Measurements from ENCODE around the gene ZCCHC24. TPM values are rescaled to one million over a fixed set of nuclear protein-coding genes. Genes with fewer than 3 reads are reported as not detected.

Gene ZCCHC24
- 100 to 1,000 TPM; 100 to 156 (median 120) TPM for total RNA-seq

DNA sequence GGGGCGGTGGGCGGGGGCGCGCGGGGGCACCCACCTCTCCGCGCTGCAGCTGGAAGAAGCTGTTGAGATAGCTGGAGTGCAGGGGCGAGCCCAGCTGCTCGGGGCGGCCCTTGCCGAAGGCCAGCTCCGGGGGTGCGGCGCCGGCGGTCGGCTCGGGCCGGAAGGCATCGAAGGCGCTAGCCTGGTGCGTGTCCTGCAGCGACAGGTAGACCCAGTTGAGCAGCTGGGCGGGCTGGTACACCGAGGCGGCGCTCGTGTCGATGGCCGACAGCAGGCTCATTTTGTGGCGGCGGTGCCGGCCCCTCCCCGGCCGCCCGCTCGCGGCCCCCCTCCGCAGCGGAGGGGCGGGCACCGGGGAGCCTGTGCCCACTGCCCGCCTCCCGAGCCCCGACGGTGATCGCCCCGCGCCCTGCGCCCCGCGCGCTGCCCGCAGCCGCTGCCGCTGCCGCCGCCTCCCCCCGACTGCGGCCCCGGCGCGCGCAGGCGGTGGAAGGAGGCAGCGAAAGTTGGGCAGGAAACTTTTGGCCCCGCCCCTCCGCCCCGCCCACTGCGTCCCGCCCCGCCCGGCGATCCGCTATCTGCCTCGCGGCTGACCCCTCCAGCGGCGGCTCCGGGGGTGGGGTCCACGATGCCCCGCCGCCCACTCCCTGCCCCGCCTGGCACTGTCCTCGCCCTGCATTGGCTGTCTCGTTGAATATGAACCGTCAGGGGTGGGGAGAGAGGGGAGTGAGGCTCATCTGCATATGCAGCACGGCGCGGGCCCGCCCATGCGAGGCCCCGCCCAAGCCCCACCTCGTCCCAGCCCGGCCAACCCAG lies at the start of gene ZCCHC24:
Gene ZCCHC24 (minus strand): TSS at position 464 of the 816 bp plus-strand sequence. CDS start 184 bp downstream, at position 280.
- intact Hi-C loops (cut with DNase I), result loop anchor here (5.0 kb wide), 1 partner anchor 63 kb away; no protein-coding TSS in a partner anchor
- WGBS, result 0% methylated on average over 12 of the region's 95 CpGs
- H3K9me3 ChIP-seq, result no peaks in the 10 kb centered on the region

DNA sequence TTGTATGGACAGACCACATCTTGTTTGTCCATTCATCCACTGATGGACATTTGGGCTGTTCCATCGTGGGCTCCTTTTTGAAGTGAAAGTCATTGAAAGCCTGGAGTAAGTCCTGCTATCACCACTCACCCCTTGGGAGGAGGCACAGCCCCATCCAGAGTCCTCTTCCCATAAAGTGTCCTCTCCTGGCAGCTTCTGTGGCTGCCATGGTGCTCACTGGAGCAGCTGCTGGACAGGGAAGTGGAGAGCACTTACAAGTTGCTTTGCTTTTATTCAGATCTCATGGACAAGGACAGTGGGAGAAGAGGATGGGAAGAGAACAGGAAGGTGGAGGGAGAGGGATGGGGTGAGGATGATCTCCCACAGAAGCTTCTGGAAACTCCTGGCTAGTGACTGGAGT lies 48.4 kb upstream of the ZCCHC24 start:
- DNase-seq (ENCODE audit: extremely low spot score), result no peak
- WGBS, result 77% methylated on average over 1 of the region's 1 CpG

More for the DNA sequence above, at the start of gene ZCCHC24:
- H3K27me3 ChIP-seq, result no peaks in the 10 kb centered on the region
- DNase-seq (ENCODE audit: extremely low spot score), result peak; percentile 100
- H3K36me3 ChIP-seq, result peaks cover 0 to 11% (median 2%) of the 10 kb centered on the region in 4 donors
- peaks cover 35 to 62% (median 50%) of the 10 kb centered on the region in 4 donors for H3K4me1 ChIP-seq
- TF ChIP-seq POLR2AphosphoS5 (IDR thresholded peaks at IDR 0.05), result peak in 1 of 2 donors; percentile 82
- TF ChIP-seq EP300 (IDR thresholded peaks at IDR 0.05), result no peak
- no peak for TF ChIP-seq POLR2A (IDR thresholded peaks at IDR 0.05; ENCODE audit: low read depth)
- TF ChIP-seq, protein P1, sequence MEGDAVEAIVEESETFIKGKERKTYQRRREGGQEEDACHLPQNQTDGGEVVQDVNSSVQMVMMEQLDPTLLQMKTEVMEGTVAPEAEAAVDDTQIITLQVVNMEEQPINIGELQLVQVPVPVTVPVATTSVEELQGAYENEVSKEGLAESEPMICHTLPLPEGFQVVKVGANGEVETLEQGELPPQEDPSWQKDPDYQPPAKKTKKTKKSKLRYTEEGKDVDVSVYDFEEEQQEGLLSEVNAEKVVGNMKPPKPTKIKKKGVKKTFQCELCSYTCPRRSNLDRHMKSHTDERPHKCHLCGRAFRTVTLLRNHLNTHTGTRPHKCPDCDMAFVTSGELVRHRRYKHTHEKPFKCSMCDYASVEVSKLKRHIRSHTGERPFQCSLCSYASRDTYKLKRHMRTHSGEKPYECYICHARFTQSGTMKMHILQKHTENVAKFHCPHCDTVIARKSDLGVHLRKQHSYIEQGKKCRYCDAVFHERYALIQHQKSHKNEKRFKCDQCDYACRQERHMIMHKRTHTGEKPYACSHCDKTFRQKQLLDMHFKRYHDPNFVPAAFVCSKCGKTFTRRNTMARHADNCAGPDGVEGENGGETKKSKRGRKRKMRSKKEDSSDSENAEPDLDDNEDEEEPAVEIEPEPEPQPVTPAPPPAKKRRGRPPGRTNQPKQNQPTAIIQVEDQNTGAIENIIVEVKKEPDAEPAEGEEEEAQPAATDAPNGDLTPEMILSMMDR (IDR thresholded peaks at IDR 0.05), result peak in 1 of 3 experiments; percentile 14
- peak within 1 kb of the TSS; percentile 82 to 98 (median 90) for H3K4me3 ChIP-seq
- H3K27ac ChIP-seq (replicated peaks in 1 of 4), result peak within 1 kb of the TSS; percentile 94 to 97 (median 96)

GRCh38 chr10:79492839-79493238 lies 47.4 kb upstream of the ZCCHC24 start:
- H3K36me3 ChIP-seq, result no peaks in the 10 kb centered on the region
- H3K27me3 ChIP-seq, result no peaks in the 10 kb centered on the region
- no peaks in the 10 kb centered on the region for H3K9me3 ChIP-seq
- DNase-seq (ENCODE audit: extremely low spot score), result no peak
- H3K4me1 ChIP-seq, result peaks cover 12 to 33% (median 28%) of the 10 kb centered on the region in 4 donors
- TF ChIP-seq POLR2A (IDR thresholded peaks at IDR 0.05; ENCODE audit: low read depth) (no peak), POLR2AphosphoS5 (IDR thresholded peaks at IDR 0.05) (no peak), EP300 (IDR thresholded peaks at IDR 0.05) (no peak)
- no peak overlapping the region for H3K27ac ChIP-seq (replicated peaks in 1 of 4)
- 68% methylated on average over 3 of the region's 3 CpGs for WGBS
- no peak overlapping the region for H3K4me3 ChIP-seq
- intact Hi-C loops (cut with DNase I), result no loop called here

More for the DNA sequence above, 48.4 kb upstream of the ZCCHC24 start:
- no peaks in the 10 kb centered on the region for H3K36me3 ChIP-seq
- intact Hi-C loops (cut with DNase I), result no loop called here
- H3K27me3 ChIP-seq, result peaks cover 0 to 4% (median 0%) of the 10 kb centered on the region in 4 donors
- TF ChIP-seq EP300 (IDR thresholded peaks at IDR 0.05), result no peak
- no peak for TF ChIP-seq POLR2AphosphoS5 (IDR thresholded peaks at IDR 0.05)
- TF ChIP-seq, protein P1 (IDR thresholded peaks at IDR 0.05), result no peak
- TF ChIP-seq POLR2A (IDR thresholded peaks at IDR 0.05; ENCODE audit: low read depth), result no peak
- H3K4me1 ChIP-seq, result peaks cover 9 to 23% (median 18%) of the 10 kb centered on the region in 4 donors
- H3K9me3 ChIP-seq, result no peaks in the 10 kb centered on the region
- no peak overlapping the region for H3K27ac ChIP-seq (replicated peaks in 1 of 4)
- H3K4me3 ChIP-seq, result no peak overlapping the region

- Histone ChIP-seq H3K27ac (replicated peaks in 1 of 4) (no peak overlapping the region), H3K27me3 (no peaks in the 10 kb centered on the region), H3K36me3 (no peaks in the 10 kb centered on the region), H3K9me3 (no peaks in the 10 kb centered on the region), H3K4me1 (peaks cover 12 to 39% (median 34%) of the 10 kb centered on the region in 4 donors), H3K4me3 (no peak overlapping the region)
- no peak for DNase-seq (ENCODE audit: extremely low spot score)
- intact Hi-C loops (cut with DNase I), result no loop called here
- 96% methylated on average over 6 of the region's 6 CpGs for WGBS
- TF ChIP-seq EP300 (IDR thresholded peaks at IDR 0.05) (no peak), POLR2A (IDR thresholded peaks at IDR 0.05; ENCODE audit: low read depth) (no peak), POLR2AphosphoS5 (IDR thresholded peaks at IDR 0.05) (no peak)
- TF ChIP-seq, protein P1 (IDR thresholded peaks at IDR 0.05), result no peak
Measured at GRCh38 chr10:79492256-79492655, 46.8 kb upstream of the ZCCHC24 start.

DNA sequence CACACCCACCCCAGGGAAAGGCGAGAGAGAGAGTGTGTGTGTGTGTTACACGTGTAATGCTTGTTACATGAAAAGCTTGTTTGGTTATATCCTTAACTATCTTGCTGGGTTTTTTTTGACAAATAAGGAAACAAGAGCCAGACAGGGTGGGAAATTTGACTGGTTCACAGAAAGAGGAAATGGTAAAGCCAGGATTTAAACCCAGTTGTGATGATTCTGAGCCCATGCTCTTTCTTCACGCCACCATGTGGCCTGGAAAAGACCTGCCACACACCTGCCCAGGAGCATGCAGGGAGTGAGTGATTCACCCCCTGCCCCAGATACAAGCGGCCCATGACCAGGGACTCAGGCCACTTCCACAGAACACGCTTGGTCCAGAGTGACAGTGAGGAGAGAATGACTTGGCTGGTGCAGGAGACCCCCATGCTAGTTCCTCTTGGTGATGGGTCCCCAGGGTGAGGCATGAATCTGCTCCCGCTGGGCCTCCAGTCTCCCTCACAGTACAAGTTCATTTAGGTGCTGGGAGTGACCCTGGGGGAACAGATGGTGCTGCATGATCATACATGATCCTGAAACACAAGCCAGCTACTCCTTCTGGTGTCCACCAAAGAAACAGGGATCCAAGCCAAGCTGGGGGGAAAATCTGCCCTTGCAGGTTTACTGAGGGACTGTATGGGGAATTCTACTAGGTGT lies 45.9 kb upstream of the ZCCHC24 start:
- no peak for TF ChIP-seq EP300 (IDR thresholded peaks at IDR 0.05)
- TF ChIP-seq, protein P1 (IDR thresholded peaks at IDR 0.05), result no peak
- TF ChIP-seq POLR2AphosphoS5 (IDR thresholded peaks at IDR 0.05), result no peak
- no peak for TF ChIP-seq POLR2A (IDR thresholded peaks at IDR 0.05; ENCODE audit: low read depth)
- Histone ChIP-seq H3K4me1 (peaks cover 12 to 41% (median 35%) of the 10 kb centered on the region in 4 donors), H3K9me3 (no peaks in the 10 kb centered on the region), H3K36me3 (no peaks in the 10 kb centered on the region), H3K27ac (replicated peaks in 1 of 4) (peak overlapping the region in 2 of 4 donors; percentile 74 to 77), H3K27me3 (no peaks in the 10 kb centered on the region), H3K4me3 (no peak overlapping the region)
- WGBS, result 83% methylated on average over 5 of the region's 6 CpGs
- intact Hi-C loops (cut with DNase I), result no loop called here
- no peak for DNase-seq (ENCODE audit: extremely low spot score)

Data from esophagus muscularis mucosa (tissue), 4 donors.